Stimulated activated CD4-positive, alpha-beta T cell treated with anti-CD3 and anti-CD28 coated beads, Interleukin-4, amount 100 ng/mL, for 4 hours (primary cell): Measurements from ENCODE around the gene SUCNR1.
"Not testable (repeated sequence)": the region's sequence is repeated elsewhere in the genome, so short reads cannot be mapped to it uniquely, and the experiment has no call there.

Source experiments
- DNase-seq, 2 experiments: peaks; one replicate each; pipeline ENCODE4 v3.0.0-alpha.2; 2020

Gene SUCNR1

GRCh38 chr3:151874079-151874478 lies 636 bp downstream of the SUCNR1 start:
- not testable (repeated sequence) for DNase-seq

- DNase-seq = no peak
Measured at GRCh38 chr3:151875759-151876158, 2.3 kb downstream of the SUCNR1 start.

DNA sequence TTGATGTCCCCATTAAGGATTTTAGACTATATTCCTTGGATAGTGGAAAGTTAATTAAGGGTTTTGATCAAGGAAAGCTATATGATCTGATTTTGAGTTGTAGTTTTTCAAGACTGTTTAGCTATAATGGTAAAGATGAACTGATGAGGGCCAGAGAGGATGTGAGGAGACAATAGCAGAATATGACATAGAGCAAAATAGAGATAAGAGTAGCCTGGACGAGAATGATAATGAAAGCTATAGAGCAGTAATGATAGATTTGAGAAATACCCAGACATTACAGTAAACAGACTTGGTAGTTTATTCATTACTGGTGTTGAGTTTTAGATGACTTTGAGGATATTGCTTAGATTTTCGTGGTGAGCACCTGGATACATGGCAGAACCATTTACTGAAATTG lies 3.8 kb downstream of the SUCNR1 start:
- DNase-seq = no peak

DNA sequence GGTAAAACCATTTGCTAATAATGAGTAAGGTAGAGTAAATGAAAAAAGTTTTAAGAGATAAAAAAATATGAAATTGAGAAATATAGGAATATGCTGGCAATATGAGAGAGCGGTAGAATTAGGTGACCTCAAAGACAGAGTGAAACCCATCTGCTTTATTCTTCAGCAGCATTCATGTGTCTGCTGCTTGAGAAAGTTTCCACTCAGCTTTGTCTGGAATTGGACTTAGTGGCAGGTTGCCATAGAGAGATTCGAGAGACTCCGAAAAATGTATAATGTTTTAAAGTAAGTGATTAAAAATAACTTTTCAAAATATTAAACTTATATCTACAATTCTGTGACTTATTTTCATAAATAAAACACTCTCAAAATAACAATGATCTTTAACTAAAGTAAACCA lies 5.0 kb downstream of the SUCNR1 start:
- DNase-seq = no peak

GRCh38 chr3:151879037-151879436 lies 5.6 kb downstream of the SUCNR1 start:
- no peak for DNase-seq

DNA sequence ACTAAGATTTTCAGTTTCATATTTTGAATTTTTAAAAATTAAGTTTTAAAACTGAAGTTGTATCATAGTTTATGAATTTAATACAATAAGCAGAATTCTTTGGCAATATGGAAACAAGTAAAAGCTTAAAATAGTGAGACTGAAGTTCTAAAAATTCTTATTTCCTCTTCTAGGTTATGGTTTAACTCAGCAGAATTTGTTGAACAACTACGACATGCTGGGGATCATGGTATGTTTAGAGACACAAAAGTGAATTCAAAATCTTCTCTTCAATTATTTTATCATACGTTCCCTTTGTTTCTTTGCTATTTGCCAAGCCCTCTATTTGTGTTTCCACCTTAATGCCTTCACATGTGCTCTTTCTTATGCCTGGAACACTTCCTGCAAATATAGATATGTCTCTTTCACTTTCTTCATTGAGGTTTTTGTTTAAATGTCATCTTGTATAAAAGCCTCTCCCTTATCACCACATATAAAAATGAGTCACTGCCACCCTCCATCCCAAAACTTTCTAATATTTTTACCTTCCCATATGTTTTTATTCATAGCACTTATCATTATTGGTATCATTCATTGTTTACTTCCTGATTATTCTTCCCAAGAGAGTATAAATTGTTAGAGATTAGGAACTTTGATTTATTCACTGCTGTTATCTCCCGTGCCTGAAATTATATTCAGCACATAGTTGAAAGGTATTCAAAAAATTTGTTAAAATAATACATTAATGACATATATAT lies 6.4 kb downstream of the SUCNR1 start:
- DNase-seq = no peak

DNA sequence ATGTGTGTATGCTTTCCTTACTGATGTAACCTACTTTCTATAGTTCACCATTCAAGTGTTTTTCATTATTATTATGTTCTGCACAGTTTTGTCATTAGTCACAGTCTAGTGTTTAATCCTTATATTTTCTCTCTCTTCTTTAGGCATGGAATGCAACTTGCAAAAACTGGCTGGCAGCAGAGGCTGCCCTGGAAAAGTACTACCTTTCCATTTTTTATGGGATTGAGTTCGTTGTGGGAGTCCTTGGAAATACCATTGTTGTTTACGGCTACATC lies 6.9 kb downstream of the SUCNR1 start:
- DNase-seq = no peak

DNA sequence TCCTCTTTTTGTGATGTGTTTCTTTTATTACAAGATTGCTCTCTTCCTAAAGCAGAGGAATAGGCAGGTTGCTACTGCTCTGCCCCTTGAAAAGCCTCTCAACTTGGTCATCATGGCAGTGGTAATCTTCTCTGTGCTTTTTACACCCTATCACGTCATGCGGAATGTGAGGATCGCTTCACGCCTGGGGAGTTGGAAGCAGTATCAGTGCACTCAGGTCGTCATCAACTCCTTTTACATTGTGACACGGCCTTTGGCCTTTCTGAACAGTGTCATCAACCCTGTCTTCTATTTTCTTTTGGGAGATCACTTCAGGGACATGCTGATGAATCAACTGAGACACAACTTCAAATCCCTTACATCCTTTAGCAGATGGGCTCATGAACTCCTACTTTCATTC lies 7.7 kb downstream of the SUCNR1 start:
- DNase-seq = no peak

DNA sequence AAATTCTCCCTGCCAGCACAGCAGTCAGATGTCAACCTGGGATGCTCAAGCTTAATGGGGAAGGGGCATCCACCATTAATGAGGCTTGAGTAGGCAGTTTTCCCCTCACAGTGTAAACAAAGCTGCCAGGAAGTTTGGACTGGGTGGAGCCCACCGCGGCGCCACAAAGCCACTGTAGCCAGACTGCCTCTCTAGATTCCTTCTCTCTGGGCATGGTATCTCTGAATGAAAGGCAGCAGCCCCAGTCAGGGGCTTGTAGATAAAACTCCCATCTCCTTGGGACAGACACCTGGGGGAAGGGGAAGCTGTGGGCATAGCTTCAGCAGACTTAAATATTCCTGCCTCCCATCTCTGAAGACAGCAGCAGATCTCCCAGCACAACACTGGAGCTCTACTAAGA lies 12.0 kb downstream of the SUCNR1 start:
- DNase-seq = not testable (repeated sequence)

DNA sequence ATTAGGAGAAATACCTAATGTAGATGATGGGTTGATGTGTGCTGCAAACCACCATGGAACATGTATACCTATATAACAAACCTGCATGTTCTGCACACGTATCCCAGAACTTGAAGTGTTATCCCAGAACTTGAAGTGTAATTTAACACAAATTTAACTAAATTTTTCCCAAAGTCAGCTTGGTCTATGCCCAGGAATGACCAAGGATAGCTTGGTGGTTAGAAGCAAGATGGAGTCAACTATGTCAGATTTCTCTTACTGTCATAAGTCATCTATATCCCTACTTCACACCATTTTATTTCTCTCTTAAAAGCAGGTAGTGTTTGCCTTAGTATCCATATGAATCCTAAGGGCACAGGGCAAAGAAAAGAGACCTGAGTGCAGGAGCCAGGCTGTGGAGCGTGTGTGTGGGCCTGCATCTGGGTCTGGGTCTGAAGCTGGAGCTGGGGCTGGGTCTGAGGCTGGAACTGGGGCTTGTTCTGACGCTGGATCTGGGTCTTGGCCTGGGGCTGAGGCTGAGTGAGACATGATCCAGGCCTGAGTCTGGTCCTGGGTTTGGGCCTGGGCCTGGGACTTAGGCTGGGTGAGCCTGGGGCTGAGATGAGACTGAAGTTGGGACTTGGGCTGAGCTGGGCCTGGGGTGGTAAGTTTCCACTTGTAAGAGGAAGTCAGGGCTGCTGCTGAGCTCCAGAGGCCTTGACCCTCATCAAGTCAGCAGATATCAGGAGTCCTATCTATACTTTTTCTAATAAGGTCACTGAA lies 14.2 kb downstream of the SUCNR1 start:
- DNase-seq = not testable (repeated sequence)

GRCh38 chr3:151890721-151891141 lies 17.3 kb downstream of the SUCNR1 start:
- no peak for DNase-seq

GRCh38 chr3:151891721-151892120 lies 18.3 kb downstream of the SUCNR1 start:
- DNase-seq = no peak

GRCh38 chr3:151894219-151894618 lies 20.8 kb downstream of the SUCNR1 start:
- DNase-seq = no peak

DNA sequence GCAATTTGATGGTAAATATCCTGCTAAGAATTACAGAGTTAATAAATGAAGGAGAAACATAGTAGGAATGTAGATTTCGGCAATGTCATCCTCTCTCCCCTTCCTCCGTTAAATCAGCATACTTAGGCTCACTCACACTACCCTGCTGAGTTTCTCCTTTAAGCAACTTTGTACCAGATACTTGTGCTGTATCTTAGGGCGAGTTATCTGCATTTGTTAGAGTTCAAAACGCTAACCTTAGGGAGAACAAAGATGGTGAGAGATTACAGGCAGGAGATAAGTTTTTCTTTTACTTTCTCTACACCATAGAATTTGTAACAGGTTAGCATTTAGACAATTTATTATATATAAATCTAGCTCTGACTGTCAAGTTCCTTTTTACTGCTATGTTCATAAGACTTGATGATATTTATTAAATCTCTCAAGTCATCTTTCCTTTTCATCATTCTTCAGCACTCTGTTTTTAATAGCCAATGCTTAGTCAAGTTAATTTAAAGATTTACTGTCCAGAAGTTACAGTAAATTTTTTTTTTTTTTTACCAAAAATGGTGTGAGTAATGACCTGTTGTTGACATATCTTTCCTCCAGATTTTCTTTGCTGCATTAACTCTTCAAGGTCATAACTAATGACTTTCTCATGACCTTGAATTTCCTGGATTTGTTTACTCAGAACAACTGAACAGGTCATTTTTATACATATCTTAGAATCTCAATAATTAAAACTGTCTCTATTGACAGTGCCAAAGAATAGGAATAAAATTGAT lies 22.2 kb downstream of the SUCNR1 start:
- DNase-seq = no peak

DNA sequence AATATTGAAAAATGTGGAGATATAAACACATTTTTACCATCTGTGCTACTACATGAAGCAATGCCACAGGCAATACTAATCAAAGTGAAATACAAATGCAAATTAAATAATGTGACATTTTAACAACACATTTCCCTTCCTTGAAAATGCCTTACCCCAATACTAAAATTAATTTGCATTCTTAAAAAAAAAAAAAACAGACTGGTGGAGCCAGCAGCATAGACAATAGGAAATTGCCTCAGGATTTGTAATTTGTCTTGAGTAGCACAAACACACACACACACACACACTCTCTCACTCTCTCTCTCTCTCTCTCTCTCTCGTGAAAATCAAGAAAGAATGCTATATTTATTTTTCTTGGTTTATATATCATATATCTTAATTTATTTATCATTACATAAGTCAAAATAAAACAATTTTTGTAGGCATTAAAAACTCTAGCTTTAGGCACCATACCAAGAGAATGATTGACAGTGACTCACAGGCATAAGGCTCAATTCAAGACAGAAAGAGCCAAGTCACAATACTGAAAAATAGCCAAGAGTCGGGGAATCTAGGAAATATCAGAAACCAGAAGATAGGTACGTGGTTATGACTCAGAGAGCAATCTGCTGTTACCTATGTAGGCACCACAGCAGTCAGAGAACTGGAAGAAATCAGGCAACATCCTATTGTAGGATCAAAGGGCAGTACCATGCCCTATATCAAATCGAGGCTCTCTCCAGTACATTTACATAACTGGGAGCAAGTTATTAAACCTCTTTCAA lies 23.0 kb downstream of the SUCNR1 start:
- no peak for DNase-seq

- DNase-seq = not testable (repeated sequence)
Measured at GRCh38 chr3:151898121-151898520, 24.7 kb downstream of the SUCNR1 start.

DNA sequence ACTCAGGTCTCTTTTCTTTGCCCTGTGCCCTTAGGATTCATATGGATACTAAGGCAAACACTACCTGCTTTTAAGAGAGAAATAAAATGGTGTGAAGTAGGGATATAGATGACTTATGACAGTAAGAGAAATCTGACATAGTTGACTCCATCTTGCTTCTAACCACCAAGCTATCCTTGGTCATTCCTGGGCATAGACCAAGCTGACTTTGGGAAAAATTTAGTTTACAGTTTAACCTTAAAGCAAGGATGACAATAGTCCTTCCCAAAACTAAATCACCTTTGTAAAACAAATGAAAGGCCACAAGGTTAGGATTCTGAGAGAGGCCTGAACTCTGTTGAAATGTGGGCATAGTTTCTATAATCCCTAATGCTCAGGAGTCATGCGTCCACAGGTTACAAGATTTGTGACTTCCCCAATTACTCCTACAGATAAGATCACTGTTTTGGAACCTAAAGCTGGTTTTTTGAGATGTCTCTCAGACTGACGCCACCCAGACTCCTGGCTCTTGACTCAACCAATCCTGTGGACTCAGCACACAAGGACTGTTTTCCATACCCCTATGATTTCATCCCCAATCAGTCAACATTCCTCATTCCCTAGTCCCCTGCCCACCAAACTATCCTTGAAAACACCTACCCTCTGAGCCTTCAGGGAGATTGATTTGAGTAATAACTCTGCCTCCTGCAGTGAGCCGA lies 25.3 kb downstream of the SUCNR1 start:
- not testable (repeated sequence) for DNase-seq

DNA sequence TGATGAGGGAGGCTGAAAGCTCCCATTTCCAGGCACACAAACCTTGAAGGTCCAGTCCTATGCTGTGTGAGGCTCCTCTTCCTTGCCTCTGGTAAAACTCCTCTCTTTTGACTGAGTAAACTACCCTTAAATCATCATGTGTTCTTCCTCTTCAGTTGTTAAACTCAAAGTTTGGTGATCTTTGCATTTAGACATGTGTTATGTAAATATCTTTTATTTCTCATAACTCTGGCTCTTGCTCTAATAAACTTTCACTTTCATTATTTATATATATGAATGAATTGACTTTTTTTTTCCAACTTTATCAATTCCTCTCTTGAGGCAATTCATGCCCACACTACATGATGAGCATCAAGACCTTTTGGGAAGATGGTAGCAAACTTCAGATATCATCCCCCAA lies 26.6 kb downstream of the SUCNR1 start:
- DNase-seq = no peak

GRCh38 chr3:151900460-151900859 lies 27.0 kb downstream of the SUCNR1 start:
- no peak for DNase-seq

- DNase-seq = no peak
Measured at GRCh38 chr3:151900884-151901643, 27.6 kb downstream of the SUCNR1 start.

- no peak for DNase-seq
Measured at GRCh38 chr3:151901644-151902285, 28.3 kb downstream of the SUCNR1 start.
